Keratinocyte (primary cell): ENCODE results near the gene MTERF4.

Source experiments
- CTCF ChIP-seq, 3 experiments: IDR thresholded peaks in 1 of 3; conservative IDR thresholded peaks in 1 of 3; optimal IDR thresholded peaks in 1 of 3; 2 replicates in 2 of 3; 3 replicates in 1 of 3; pipeline versions ENCODE3 to v1.5.1; 2011; ENCODE audit warnings: low read length in 3 of 3, mild to moderate bottlenecking in 3 of 3, moderate library complexity in 2 of 3, control low read depth in 1 of 3, inconsistent platforms in 1 of 3; ENCODE audit not compliant: insufficient read depth in 2 of 3; ENCODE audit errors: extremely low read depth in 1 of 3
- EZH2 ChIP-seq: IDR thresholded peaks from one replicate; pipeline ENCODE4 v1.6.1; 2012; ENCODE audit warnings: inconsistent platforms, mild to moderate bottlenecking, low read length, moderate library complexity

GRCh38 chr2:241073166-241074064, 28.7 kb downstream of the MTERF4 start:
- TF ChIP-seq CTCF (optimal IDR thresholded peaks at IDR 0.05 in 1 of 3, IDR thresholded peaks at IDR 0.05 in 1 of 3, conservative IDR thresholded peaks at IDR 0.05 in 1 of 3; ENCODE audit: extremely low read depth in 1 of 3, insufficient read depth in 2 of 3, low read length in 3 of 3) (no peak), EZH2 (no peak)
